WERI-Rb-1 (cell line): ENCODE measurements around the gene CALHM4.

Experiments
- DNase-seq: peaks from one replicate; pipeline ENCODE4 v3.0.0-alpha.2; 2020
- H3K27ac ChIP-seq: fragments of 250-450 bp; sonication (Bioruptor Pico); 2 replicates; pipeline ENCODE4 v1.5.1; 2020; ENCODE audit warnings: mild to moderate bottlenecking, moderate library complexity
- H3K27me3 ChIP-seq: fragments of 250-450 bp; sonication (Bioruptor Pico); 2 replicates; pipeline ENCODE4 v1.5.1; 2021; ENCODE audit warnings: mild to moderate bottlenecking, low read depth, moderate library complexity; ENCODE audit not compliant: insufficient read depth, severe bottlenecking
- H3K36me3 ChIP-seq: fragments of 250-450 bp; sonication (Bioruptor Pico); 2 replicates; pipeline ENCODE4 v1.5.1; 2020; ENCODE audit warnings: mild to moderate bottlenecking, moderate library complexity
- H3K4me3 ChIP-seq: 2 replicates; pipeline ENCODE4 v1.5.1; 2011; ENCODE audit warnings: low read depth, mild to moderate bottlenecking, control low read depth, low read length
- H3K9me3 ChIP-seq: fragments of 250-450 bp; sonication (Bioruptor Pico); 2 replicates; pipeline ENCODE4 v1.5.1; 2021; ENCODE audit warnings: mild to moderate bottlenecking, moderate library complexity; ENCODE audit not compliant: severe bottlenecking
- CTCF ChIP-seq: IDR thresholded peaks from 2 replicates; pipeline ENCODE4 v1.5.1; 2011; ENCODE audit warnings: low read depth, mild to moderate bottlenecking, control low read depth, inconsistent platforms, low read length

CALHM4 gene

GRCh38 chr6:116564311-116564710 is 10.8 kb downstream of the CALHM4 start:
- Histone ChIP-seq H3K4me3 (no peak overlapping the region), H3K27me3 (no peaks in the 10 kb centered on the region)

GRCh38 chr6:116564921-116565872 is 11.6 kb downstream of the CALHM4 start:
- Histone ChIP-seq H3K4me3 (no peak overlapping the region), H3K27ac (no peak overlapping the region), H3K9me3 (no peaks in the 10 kb centered on the region), H3K36me3 (no peaks in the 10 kb centered on the region), H3K27me3 (no peaks in the 10 kb centered on the region)
- no peak for TF ChIP-seq CTCF
- DNase-seq, result no peak

More at GRCh38 chr6:116564311-116564710, 10.8 kb downstream of the CALHM4 start:
- no peak for DNase-seq
- H3K36me3 ChIP-seq, result no peaks in the 10 kb centered on the region
- TF ChIP-seq CTCF, result no peak
- H3K9me3 ChIP-seq, result no peaks in the 10 kb centered on the region
- H3K27ac ChIP-seq, result no peak overlapping the region

- H3K4me3 ChIP-seq, result no peak overlapping the region
- no peak for TF ChIP-seq CTCF
- H3K27ac ChIP-seq, result no peak overlapping the region
- H3K27me3 ChIP-seq, result no peaks in the 10 kb centered on the region
- no peaks in the 10 kb centered on the region for H3K9me3 ChIP-seq
- peaks cover 6% of the 10 kb centered on the region; the same call in 1 of the 2 replicates for H3K36me3 ChIP-seq
- no peak for DNase-seq
Observed at GRCh38 chr6:116568111-116568510, 14.6 kb downstream of the CALHM4 start.

- no peak overlapping the region for H3K27ac ChIP-seq
- H3K27me3 ChIP-seq, result no peaks in the 10 kb centered on the region
- DNase-seq, result no peak
- peaks cover 12% of the 10 kb centered on the region for H3K36me3 ChIP-seq
- H3K4me3 ChIP-seq, result no peak overlapping the region
- TF ChIP-seq CTCF, result no peak
- H3K9me3 ChIP-seq, result no peaks in the 10 kb centered on the region
Observed at GRCh38 chr6:116568821-116569755, 15.5 kb downstream of the CALHM4 start.

- TF ChIP-seq CTCF, result 0 out of 2 replicates have a peak, but pooled peaks have one; percentile 10
- Histone ChIP-seq H3K9me3 (no peaks in the 10 kb centered on the region), H3K36me3 (peaks cover 30% of the 10 kb centered on the region), H3K4me3 (peak within 1 kb of the TSS; percentile 79), H3K27ac (peak within 1 kb of the TSS; percentile 94), H3K27me3 (no peaks in the 10 kb centered on the region)
- peak; percentile 99 for DNase-seq
Observed at GRCh38 chr6:116570856-116571682, 17.5 kb downstream of the CALHM4 start, which contains the start of gene RWDD1. TSS of gene RWDD1 (plus strand) at chr6:116571504. CDS start at chr6:116571583, 79 bp downstream.
